Stimulated activated CD4-positive, alpha-beta T cell treated with anti-CD3 and anti-CD28 coated beads, Interleukin-12 subunit alpha, Interleukin-12 subunit beta, amount 100 ng/mL, for 4 hours (primary cell): Measurements from ENCODE around the gene FBLN5.

Experiments
- DNase-seq: peaks from one replicate; pipeline ENCODE4 v3.0.0-alpha.2; 2020

Gene FBLN5

GRCh38 chr14:91945751-91946621 is 1.5 kb downstream of the FBLN5 start:
- no peak for DNase-seq

GRCh38 chr14:91942946-91943345 is 4.5 kb downstream of the FBLN5 start:
- DNase-seq: no peak

- DNase-seq: no peak
Observed at GRCh38 chr14:91942128-91942527, 5.4 kb downstream of the FBLN5 start.

GRCh38 chr14:91940209-91940608 is 7.3 kb downstream of the FBLN5 start:
- DNase-seq: no peak

- no peak for DNase-seq
Observed at GRCh38 chr14:91935586-91935985, 11.9 kb downstream of the FBLN5 start.

- DNase-seq: no peak
Observed at GRCh38 chr14:91934554-91935285, 12.8 kb downstream of the FBLN5 start.

- DNase-seq: no peak
Observed at GRCh38 chr14:91931478-91932088, 15.9 kb downstream of the FBLN5 start.

- DNase-seq: no peak
Observed at GRCh38 chr14:91929700-91930099, 17.8 kb downstream of the FBLN5 start.

- no peak for DNase-seq
Observed at GRCh38 chr14:91927800-91928199, 19.7 kb downstream of the FBLN5 start.

- DNase-seq: no peak
Observed at GRCh38 chr14:91927191-91927590, 20.3 kb downstream of the FBLN5 start.

- DNase-seq: no peak
Observed at GRCh38 chr14:91926131-91926890, 21.2 kb downstream of the FBLN5 start.

- DNase-seq: no peak
Observed at GRCh38 chr14:91925727-91926121, 21.8 kb downstream of the FBLN5 start.

GRCh38 chr14:91925001-91925726 is 22.3 kb downstream of the FBLN5 start:
- no peak for DNase-seq

- DNase-seq: no peak
Observed at GRCh38 chr14:91920526-91920925, 27.0 kb downstream of the FBLN5 start.

- DNase-seq: no peak
Observed at GRCh38 chr14:91919814-91920213, 27.7 kb downstream of the FBLN5 start.

- no peak for DNase-seq
Observed at GRCh38 chr14:91918186-91918883, 29.2 kb downstream of the FBLN5 start.

GRCh38 chr14:91912035-91912434 is 35.5 kb downstream of the FBLN5 start:
- no peak for DNase-seq

GRCh38 chr14:91911474-91912032 is 35.9 kb downstream of the FBLN5 start:
- no peak for DNase-seq

- no peak for DNase-seq
Observed at GRCh38 chr14:91910196-91910595, 37.3 kb downstream of the FBLN5 start.

GRCh38 chr14:91906374-91906773 is 41.1 kb downstream of the FBLN5 start:
- no peak for DNase-seq

GRCh38 chr14:91904956-91905645 is 42.4 kb downstream of the FBLN5 start:
- DNase-seq: no peak
